H7 (cell line): ENCODE data around the gene C10orf120. TPM values are rescaled to one million over a fixed set of nuclear protein-coding genes. Genes with fewer than 3 reads are reported as not detected.

Experiments used
- DNase-seq: peaks from one replicate; pipeline ENCODE4 v3.0.0; 2012
- H3K27me3 ChIP-seq: 2 replicates; pipeline ENCODE4 v1.6.0; 2011; ENCODE audit warnings: mild to moderate bottlenecking, low read length; ENCODE audit not compliant: control insufficient read depth, insufficient read depth
- H3K36me3 ChIP-seq: replicated peaks from 2 replicates; pipeline ENCODE4 v1.5.1; 2011; ENCODE audit warnings: low read length; ENCODE audit not compliant: control insufficient read depth, insufficient read depth
- H3K4me3 ChIP-seq: 2 replicates; pipeline ENCODE4 v1.5.1; 2011; ENCODE audit warnings: low read depth, mild to moderate bottlenecking, control low read depth, low read length, moderate library complexity; ENCODE audit not compliant: insufficient read depth
- total RNA-seq: library from RNA; depleted of rRNA; stranded (reverse); fragments of >200 nt; shearing (Covaris generic); gene quantifications from 2 replicates; pipeline ENCODE4 v1.2.3, GENCODE V29; 2014

The C10orf120 gene
- total RNA-seq, 1 experiment from 2014 or later = not detected

- DNase-seq = no peak
- Histone ChIP-seq H3K27me3 (no peaks in the 10 kb centered on the region), H3K4me3 (no peak overlapping the region), H3K36me3 (no peaks in the 10 kb centered on the region)
Observed at GRCh38 chr10:122715576-122715975, 15.9 kb upstream of the C10orf120 start.

GRCh38 chr10:122713091-122713885 lies 13.6 kb upstream of the C10orf120 start:
- H3K27me3 ChIP-seq = no peaks in the 10 kb centered on the region
- no peak overlapping the region for H3K4me3 ChIP-seq
- no peaks in the 10 kb centered on the region for H3K36me3 ChIP-seq
- DNase-seq = no peak

GRCh38 chr10:122710576-122710975 lies 10.9 kb upstream of the C10orf120 start:
- Histone ChIP-seq H3K27me3 (no peaks in the 10 kb centered on the region), H3K36me3 (no peaks in the 10 kb centered on the region), H3K4me3 (no peak overlapping the region)
- no peak for DNase-seq

GRCh38 chr10:122709971-122710370 lies 10.3 kb upstream of the C10orf120 start:
- H3K4me3 ChIP-seq = no peak overlapping the region
- no peak for DNase-seq
- H3K27me3 ChIP-seq = no peaks in the 10 kb centered on the region
- H3K36me3 ChIP-seq = no peaks in the 10 kb centered on the region

- Histone ChIP-seq H3K4me3 (no peak overlapping the region), H3K36me3 (no peaks in the 10 kb centered on the region), H3K27me3 (no peaks in the 10 kb centered on the region; the same call in 1 of the 2 replicates)
- no peak for DNase-seq
Observed at GRCh38 chr10:122707535-122707934, 7.9 kb upstream of the C10orf120 start.

GRCh38 chr10:122706947-122707346 lies 7.3 kb upstream of the C10orf120 start:
- Histone ChIP-seq H3K27me3 (no peaks in the 10 kb centered on the region; the same call in 1 of the 2 replicates), H3K4me3 (no peak overlapping the region), H3K36me3 (no peaks in the 10 kb centered on the region)
- no peak for DNase-seq

- no peak for DNase-seq
- H3K4me3 ChIP-seq = no peak overlapping the region
- H3K27me3 ChIP-seq = no peaks in the 10 kb centered on the region; the same call in 1 of the 2 replicates
- H3K36me3 ChIP-seq = no peaks in the 10 kb centered on the region
Observed at GRCh38 chr10:122706467-122706866, 6.8 kb upstream of the C10orf120 start.

- no peaks in the 10 kb centered on the region for H3K36me3 ChIP-seq
- DNase-seq = peak; percentile 82
- no peak overlapping the region for H3K4me3 ChIP-seq
- no peaks in the 10 kb centered on the region; the same call in 1 of the 2 replicates for H3K27me3 ChIP-seq
Observed at GRCh38 chr10:122703483-122704448, 4.1 kb upstream of the C10orf120 start.

GRCh38 chr10:122702275-122702674 lies 2.6 kb upstream of the C10orf120 start:
- H3K27me3 ChIP-seq = no peaks in the 10 kb centered on the region; the same call in 1 of the 2 replicates
- no peaks in the 10 kb centered on the region for H3K36me3 ChIP-seq
- no peak overlapping the region for H3K4me3 ChIP-seq
- no peak for DNase-seq

GRCh38 chr10:122701652-122702051 lies 2.0 kb upstream of the C10orf120 start:
- H3K36me3 ChIP-seq = no peaks in the 10 kb centered on the region
- peak; percentile 23 for DNase-seq
- H3K4me3 ChIP-seq = no peak overlapping the region
- H3K27me3 ChIP-seq = no peaks in the 10 kb centered on the region; the same call in 1 of the 2 replicates

GRCh38 chr10:122696687-122697086 lies 3.0 kb downstream of the C10orf120 start:
- H3K4me3 ChIP-seq = no peak overlapping the region
- no peak for DNase-seq
- no peaks in the 10 kb centered on the region for H3K36me3 ChIP-seq
- no peaks in the 10 kb centered on the region for H3K27me3 ChIP-seq

- H3K4me3 ChIP-seq = no peak overlapping the region
- no peaks in the 10 kb centered on the region for H3K36me3 ChIP-seq
- H3K27me3 ChIP-seq = no peaks in the 10 kb centered on the region; the same call in 1 of the 2 replicates
- no peak for DNase-seq
Observed at GRCh38 chr10:122692744-122693143, 6.9 kb downstream of the C10orf120 start.

GRCh38 chr10:122689146-122689820 lies 10.4 kb downstream of the C10orf120 start:
- Histone ChIP-seq H3K27me3 (no peaks in the 10 kb centered on the region; the same call in 1 of the 2 replicates), H3K4me3 (no peak overlapping the region), H3K36me3 (no peaks in the 10 kb centered on the region)
- no peak for DNase-seq

- peak; percentile 38 for DNase-seq
- Histone ChIP-seq H3K4me3 (no peak overlapping the region), H3K27me3 (no peaks in the 10 kb centered on the region; the same call in 1 of the 2 replicates), H3K36me3 (no peaks in the 10 kb centered on the region)
Observed at GRCh38 chr10:122688293-122688989, 11.2 kb downstream of the C10orf120 start.
